Activated CD4-positive, alpha-beta T cell treated with anti-CD3 and anti-CD28 coated beads, Interleukin-2, amount 50 U/mL, for 1 hour (primary cell): ENCODE results near the gene PCDHB14.
"Not testable (repeated sequence)": the region's sequence is repeated elsewhere in the genome, so short reads cannot be mapped to it uniquely, and the experiment has no call there.

ENCODE experiments used
- DNase-seq: peaks from one replicate; pipeline ENCODE4 v3.0.0-alpha.2; 2020

The PCDHB14 gene

DNA sequence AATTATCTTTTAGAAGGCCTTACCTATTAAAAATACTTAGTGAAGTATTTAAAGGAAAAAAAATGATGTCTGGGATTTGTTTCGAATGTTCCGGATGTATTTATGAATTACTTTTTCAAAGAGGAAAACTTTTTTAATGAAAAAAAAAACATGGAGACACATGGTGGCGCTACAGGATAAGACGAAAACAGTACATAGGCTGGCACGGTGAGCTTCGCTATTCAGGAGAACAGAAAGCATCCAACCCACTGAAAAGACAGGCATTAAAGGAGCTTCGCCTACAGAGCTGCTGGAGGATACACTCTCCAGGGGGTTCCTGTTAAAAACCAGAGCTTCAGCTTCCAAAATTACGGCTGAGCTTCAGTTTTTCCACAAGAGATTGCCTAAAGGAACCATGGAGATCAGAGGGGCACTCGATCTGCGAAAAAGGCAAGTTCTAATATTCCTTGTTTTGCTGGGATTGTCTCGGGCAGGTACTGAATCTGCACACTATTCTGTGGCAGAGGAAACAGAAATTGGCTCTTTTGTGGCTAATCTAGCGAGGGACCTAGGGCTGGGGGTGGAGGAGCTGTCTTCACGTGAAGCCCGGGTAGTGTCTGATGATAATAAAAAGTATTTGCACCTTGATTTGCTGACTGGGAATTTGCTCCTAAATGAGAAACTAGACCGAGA, at the start of gene PCDHB14:
Gene PCDHB14, plus strand, starts transcription at position 232 of the 672 bp plus-strand sequence. Its CDS starts 163 bp downstream, at position 395.
- no peak for DNase-seq

DNA sequence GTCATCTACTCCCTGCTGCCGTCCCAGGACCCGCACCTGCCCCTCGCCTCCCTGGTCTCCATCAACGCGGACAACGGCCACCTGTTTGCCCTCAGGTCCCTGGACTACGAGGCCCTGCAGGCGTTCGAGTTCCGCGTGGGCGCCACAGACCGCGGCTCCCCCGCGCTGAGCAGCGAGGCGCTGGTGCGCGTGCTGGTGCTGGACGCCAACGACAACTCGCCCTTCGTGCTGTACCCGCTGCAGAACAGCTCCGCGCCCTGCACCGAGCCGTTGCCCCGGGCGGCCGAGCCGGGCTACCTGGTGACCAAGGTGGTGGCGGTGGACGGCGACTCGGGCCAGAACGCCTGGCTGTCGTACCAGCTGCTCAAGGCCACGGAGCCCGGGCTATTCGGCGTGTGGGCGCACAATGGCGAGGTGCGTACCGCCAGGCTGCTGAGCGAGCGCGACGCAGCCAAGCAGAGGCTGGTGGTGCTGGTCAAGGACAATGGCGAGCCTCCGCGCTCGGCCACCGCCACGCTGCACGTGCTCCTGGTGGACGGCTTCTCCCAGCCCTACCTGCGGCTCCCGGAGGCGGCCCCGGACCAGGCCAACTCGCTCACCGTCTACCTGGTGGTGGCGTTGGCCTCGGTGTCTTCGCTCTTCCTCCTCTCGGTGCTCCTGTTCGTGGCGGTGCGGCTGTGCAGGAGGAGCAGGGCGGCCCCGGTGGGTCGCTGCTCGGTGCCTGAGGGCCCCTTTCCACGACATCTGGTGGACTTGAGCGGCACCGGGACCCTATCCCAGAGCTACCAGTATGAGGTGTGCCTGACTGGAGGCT, 48.6 kb upstream of the PCDHB14 start:
- DNase-seq, result not testable (repeated sequence)

DNA sequence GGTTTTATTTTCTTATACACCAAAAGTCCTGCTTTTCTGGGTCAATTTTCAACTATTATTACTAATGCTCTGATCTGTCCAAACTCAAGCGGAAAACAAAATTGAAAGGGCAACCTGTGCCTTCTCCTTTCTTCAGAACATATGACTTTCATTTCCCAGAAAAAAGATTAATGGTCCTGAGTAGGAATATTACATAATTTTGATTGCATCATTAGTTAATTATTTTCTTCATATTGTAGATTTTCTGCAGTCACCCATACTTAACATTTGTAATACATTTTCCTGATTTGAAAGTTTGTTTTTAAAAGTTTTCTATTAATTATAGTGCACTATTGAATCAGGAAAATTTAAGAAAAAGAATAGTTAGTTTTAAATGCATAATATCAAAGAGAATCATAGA, 47.2 kb upstream of the PCDHB14 start:
- DNase-seq, result no peak

DNA sequence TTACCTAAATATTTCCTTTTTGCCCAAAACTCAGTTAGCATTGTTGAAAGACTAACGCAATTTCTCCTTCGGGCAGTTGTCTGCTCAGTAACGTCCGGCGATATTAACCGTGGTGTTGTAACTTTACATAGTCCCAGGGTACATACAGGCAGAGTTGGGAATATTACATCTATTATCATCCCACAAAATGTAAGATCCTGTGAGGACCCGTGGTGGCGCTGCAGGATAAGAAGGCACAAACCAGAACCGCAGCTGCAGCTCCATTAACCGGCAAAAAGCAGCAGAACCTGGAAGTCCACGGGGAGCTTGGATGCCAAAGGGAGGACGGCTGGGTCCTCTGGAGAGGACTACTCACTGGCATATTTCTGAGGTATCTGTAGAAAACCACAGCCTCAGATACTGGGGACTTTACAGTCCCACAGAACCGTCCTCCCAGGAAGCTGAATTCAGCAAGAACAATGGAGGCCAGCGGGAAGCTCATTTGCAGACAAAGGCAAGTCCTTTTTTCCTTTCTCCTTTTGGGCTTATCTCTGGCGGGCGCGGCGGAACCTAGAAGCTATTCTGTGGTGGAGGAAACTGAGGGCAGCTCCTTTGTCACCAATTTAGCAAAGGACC, 45.5 kb upstream of the PCDHB14 start, which contains the start of gene PCDHB8:
Gene PCDHB8, plus strand, starts transcription at position 214 of the 615 bp plus-strand sequence. Its CDS starts 245 bp downstream, at position 459.
- DNase-seq, result not testable (repeated sequence)

DNA sequence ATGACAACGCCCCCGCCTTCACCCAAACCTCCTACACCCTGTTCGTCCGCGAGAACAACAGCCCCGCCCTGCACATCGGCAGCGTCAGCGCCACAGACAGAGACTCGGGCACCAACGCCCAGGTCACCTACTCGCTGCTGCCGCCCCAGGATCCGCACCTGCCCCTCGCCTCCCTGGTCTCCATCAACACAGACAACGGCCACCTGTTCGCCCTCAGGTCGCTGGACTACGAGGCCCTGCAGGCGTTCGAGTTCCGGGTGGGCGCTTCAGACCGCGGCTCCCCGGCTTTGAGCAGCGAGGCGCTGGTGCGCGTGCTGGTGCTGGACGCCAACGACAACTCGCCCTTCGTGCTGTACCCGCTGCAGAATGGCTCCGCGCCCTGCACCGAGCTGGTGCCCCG, 43.8 kb upstream of the PCDHB14 start:
- DNase-seq, result not testable (repeated sequence)

DNA sequence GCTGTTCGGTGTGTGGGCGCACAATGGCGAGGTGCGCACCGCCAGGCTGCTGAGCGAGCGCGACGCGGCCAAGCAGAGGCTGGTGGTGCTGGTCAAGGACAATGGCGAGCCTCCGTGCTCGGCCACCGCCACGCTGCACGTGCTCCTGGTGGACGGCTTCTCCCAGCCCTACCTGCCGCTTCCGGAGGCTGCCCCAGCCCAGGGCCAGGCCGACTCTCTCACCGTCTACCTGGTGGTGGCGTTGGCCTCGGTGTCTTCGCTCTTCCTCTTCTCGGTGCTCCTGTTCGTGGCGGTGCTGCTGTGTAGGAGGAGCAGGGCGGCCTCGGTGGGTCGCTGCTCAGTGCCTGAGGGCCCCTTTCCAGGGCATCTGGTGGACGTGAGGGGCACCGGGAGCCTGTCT, 43.3 kb upstream of the PCDHB14 start:
- not testable (repeated sequence) for DNase-seq

DNA sequence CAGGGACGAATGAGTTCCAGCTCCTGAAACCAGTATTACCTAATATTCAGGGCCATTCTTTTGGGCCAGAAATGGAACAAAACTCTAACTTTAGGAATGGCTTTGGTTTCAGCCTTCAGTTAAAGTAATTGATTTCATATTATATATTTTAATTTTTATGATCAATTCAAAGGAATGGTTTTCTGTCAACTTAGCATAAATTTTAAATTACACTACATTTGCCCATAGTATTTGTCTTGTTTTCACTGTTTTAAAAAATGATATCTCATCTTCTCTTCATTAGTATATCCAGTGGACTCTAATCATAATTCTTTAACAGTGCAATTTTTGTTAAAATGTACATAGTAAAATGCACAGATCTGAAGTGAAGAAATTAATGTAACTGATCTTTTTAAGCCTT, 42.8 kb upstream of the PCDHB14 start:
- DNase-seq, result no peak

DNA sequence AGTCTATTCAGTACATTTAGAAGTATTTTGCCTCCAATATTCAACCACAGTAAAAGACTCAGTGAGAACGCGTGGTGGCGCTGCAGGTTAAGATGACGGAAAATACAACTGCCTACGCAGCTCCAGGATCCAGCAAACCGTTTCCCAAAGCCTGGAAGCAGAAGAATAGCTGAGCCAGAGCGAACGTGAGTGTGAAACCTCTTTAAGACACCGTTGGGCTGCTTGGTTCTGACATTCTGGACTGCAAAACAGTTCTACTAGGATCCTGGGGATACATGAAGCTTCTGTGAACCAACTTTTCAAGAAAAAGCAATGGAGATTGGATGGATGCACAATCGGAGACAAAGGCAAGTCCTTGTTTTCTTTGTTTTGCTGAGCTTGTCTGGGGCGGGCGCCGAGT, 40.9 kb upstream of the PCDHB14 start, which contains the start of gene PCDHB16:
Gene PCDHB16, plus strand, starts transcription at position 140 of the 400 bp plus-strand sequence. Its CDS starts 173 bp downstream, at position 313.
- no peak for DNase-seq

DNA sequence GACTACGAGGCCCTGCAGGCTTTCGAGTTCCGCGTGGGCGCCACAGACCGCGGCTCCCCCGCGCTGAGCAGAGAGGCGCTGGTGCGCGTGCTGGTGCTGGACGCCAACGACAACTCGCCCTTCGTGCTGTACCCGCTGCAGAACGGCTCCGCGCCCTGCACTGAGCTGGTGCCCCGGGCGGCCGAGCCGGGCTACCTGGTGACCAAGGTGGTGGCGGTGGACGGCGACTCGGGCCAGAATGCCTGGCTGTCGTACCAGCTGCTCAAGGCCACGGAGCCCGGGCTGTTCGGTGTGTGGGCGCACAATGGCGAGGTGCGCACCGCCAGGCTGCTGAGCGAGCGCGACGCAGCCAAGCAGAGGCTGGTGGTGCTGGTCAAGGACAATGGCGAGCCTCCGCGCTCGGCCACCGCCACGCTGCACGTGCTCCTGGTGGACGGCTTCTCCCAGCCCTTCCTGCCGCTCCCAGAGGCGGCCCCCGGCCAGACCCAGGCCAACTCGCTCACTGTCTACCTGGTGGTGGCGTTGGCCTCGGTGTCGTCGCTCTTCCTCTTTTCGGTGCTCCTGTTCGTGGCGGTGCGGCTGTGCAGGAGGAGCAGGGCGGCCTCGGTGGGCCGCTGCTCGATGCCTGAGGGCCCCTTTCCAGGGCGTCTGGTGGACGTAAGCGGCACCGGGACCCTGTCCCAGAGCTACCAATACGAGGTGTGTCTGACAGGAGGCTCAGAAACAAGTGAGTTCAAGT, 38.9 kb upstream of the PCDHB14 start:
- DNase-seq, result not testable (repeated sequence)

DNA sequence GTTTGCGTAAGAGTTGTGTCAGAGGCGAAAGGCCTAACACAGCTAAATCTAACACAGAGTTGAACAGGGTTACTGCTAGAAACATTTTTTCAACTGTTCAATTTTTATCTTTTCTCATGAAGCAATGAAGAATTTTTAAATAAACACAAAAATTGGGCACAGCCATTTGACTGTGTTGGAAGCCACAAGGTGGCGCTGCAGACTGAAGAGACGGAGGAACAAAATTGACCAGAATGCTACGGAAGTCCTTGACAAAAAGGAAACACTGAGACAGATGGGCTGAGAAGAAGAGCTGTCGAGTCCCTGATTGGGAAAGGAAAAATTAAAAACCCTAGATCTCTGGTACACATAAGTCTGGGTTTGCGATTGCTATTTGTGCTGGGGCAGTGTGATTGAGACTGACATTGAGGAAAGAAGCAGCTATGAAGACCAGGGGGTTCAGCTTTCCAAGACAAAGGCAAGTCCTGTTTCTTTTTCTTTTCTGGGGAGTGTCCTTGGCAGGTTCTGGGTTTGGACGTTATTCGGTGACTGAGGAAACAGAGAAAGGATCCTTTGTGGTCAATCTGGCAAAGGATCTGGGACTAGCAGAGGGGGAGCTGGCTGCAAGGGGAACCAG, 36.1 kb upstream of the PCDHB14 start, which contains the start of gene PCDHB9:
Gene PCDHB9, plus strand, starts transcription at position 265 of the 616 bp plus-strand sequence. Its CDS starts 158 bp downstream, at position 423.
- DNase-seq, result peak; percentile 27

DNA sequence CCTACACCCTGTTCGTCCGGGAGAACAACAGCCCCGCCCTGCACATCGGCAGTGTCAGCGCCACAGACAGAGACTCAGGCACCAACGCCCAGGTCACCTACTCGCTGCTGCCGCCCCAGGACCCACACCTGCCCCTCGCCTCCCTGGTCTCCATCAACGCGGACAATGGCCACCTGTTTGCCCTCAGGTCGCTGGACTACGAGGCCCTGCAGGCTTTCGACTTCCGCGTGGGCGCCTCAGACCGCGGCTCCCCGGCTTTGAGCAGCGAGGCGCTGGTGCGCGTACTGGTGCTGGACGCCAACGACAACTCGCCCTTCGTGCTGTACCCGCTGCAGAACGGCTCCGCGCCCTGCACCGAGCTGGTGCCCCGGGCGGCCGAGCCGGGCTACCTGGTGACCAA, 34.5 kb upstream of the PCDHB14 start:
- not testable (repeated sequence) for DNase-seq

DNA sequence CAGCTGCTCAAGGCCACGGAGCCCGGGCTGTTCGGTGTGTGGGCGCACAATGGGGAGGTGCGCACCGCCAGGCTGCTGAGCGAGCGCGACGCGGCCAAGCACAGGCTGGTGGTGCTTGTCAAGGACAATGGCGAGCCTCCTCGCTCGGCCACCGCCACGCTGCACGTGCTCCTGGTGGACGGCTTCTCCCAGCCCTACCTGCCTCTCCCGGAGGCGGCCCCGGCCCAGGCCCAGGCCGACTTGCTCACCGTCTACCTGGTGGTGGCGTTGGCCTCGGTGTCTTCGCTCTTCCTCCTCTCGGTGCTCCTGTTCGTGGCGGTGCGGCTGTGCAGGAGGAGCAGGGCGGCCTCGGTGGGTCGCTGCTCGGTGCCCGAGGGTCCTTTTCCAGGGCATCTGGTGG, 34.0 kb upstream of the PCDHB14 start:
- not testable (repeated sequence) for DNase-seq

DNA sequence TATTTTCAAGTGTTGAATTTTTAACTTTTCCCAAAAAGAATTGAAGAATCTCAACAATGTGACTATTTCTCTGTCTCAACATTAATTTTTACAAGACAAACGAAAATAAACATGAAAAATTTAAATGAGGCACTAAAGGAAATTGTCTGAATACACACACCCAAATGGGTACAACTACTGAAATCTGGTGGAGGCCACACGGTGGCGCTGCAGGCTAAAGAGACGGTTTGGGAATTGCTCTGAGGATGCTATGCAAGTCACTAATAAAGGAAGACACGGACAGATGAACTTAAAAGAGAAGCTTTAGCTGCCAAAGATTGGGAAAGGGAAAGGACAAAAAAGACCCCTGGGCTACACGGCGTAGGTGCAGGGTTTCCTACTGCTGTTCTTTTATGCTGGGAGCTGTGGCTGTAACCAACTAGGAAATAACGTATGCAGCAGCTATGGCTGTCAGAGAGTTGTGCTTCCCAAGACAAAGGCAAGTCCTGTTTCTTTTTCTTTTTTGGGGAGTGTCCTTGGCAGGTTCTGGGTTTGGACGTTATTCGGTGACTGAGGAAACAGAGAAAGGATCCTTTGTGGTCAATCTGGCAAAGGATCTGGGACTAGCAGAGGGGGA, 30.9 kb upstream of the PCDHB14 start, which contains the start of gene PCDHB10:
Gene PCDHB10, plus strand, starts transcription at position 244 of the 616 bp plus-strand sequence. Its CDS starts 200 bp downstream, at position 444.
- peak; percentile 6 for DNase-seq

DNA sequence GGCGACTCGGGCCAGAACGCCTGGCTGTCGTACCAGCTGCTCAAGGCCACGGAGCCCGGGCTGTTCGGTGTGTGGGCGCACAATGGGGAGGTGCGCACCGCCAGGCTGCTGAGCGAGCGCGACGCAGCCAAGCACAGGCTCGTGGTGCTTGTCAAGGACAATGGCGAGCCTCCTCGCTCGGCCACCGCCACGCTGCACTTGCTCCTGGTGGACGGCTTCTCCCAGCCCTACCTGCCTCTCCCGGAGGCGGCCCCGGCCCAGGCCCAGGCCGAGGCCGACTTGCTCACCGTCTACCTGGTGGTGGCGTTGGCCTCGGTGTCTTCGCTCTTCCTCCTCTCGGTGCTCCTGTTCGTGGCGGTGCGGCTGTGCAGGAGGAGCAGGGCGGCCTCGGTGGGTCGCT, 28.8 kb upstream of the PCDHB14 start:
- not testable (repeated sequence) for DNase-seq

DNA sequence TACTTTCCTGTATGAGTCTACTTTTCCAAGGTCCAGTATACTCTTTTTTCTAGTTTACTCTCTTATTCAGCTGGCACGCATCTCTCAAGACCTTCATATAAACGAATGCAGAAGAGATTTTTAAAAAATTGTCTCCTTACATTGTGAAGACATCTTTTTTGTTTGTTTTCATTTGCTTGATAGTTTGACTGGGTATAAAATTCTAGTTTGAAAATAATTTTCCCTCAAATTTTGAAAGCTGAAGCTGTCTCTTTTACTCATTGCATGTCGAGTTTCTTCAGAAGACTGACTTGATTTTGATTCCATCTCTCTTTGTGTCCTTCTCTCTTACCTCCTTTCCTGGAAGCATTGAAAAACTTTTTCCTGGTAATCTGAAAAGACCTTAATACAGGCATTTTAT, 26.8 kb upstream of the PCDHB14 start:
- DNase-seq, result no peak

DNA sequence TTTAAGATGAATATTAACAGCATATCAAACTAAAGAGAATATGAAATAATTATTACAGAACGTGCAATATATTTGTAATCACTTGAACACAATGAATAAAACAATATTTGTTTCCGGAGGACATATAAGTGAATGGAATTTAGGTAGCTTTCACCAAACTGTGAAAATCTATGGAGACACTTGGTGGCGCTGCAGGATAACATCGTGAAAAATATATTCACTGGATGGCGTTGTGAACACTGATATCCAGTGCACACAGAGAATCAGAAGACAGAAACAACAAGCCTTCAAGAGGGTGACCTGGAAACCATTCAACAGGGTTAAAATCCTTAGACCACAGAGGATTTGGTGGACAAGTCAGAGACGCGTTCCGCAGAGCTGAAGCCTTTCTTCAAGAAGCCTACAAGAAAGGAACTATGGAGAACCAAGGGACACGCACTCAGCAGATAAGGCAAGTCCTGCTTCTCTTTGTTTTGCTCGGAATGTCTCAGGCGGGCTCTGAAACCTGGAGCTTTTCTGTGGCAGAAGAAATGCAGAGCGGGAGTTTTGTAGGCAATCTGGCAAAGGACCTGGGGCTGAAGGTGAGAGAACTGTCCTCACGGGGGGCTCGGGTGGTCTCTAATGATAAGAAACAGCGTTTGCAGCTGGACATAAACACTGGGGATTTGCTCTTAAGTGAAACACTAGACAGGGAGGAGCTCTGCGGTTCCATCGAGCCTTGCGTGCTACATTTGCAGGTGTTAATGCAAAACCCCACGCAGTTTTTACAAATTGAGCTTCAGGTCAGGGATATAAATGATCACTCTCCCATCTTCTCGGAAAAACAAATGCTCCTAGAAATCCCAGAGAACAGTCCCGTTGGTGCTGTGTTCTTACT, 23.5 kb upstream of the PCDHB14 start, which contains the start of gene PCDHB11:
Gene PCDHB11, plus strand, starts transcription at position 269 of the 877 bp plus-strand sequence. Its CDS starts 148 bp downstream, at position 417.
- no peak for DNase-seq

DNA sequence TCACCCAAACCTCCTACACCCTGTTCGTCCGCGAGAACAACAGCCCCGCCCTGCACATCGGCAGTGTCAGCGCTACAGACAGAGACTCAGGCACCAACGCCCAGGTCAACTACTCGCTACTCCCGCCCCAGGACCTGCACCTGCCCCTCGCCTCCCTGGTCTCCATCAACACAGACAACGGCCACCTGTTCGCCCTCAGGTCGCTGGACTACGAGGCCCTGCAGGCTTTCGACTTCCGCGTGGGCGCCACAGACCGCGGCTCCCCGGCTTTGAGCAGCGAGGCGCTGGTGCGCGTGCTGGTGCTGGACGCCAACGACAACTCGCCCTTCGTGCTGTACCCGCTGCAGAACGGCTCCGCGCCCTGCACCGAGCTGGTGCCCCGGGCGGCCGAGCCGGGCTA, 22.0 kb upstream of the PCDHB14 start:
- DNase-seq, result not testable (repeated sequence)

DNA sequence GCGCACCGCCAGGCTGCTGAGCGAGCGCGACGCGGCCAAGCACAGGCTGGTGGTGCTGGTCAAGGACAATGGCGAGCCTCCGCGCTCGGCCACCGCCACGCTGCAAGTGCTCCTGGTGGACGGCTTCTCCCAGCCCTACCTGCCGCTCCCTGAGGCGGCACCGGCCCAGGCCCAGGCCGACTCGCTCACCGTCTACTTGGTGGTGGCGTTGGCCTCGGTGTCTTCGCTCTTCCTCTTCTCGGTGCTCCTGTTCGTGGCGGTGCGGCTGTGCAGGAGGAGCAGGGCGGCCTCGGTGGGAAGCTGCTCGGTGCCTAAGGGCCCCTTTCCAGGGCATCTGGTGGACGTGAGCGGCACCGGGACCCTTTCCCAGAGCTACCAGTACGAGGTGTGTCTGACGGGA, 21.5 kb upstream of the PCDHB14 start:
- not testable (repeated sequence) for DNase-seq

DNA sequence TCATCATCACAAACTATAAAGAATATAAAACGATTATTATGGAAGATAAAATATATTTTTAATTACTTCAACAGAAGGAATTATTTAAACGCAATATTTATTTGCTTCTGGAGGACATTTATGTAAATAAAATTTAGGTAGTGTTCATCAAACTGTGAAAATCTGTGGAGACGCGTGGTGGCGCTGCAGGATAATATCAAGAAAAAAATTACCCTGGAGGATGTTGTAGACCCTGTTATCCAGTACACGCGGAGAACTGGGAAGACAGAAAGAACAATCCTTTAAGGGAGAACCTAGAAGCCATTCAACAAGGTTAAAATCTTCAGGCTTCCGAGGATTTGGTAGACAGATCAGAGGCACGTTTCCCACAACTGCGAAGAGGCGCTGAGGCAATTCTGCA, 14.7 kb upstream of the PCDHB14 start, which contains the start of gene PCDHB12:
Gene PCDHB12, plus strand, starts transcription at position 242 of the 400 bp plus-strand sequence. CDS start 189 bp downstream, outside the sequence.
- no peak for DNase-seq

DNA sequence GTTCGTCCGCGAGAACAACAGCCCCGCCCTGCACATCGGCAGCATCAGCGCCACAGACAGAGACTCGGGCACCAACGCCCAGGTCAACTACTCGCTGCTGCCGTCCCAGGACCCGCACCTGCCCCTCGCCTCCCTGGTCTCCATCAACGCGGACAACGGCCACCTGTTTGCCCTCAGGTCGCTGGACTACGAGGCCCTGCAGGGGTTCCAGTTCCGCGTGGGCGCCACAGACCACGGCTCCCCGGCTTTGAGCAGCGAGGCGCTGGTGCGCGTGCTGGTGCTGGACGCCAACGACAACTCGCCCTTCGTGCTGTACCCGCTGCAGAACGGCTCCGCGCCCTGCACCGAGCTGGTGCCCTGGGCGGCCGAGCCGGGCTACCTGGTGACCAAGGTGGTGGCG, 12.9 kb upstream of the PCDHB14 start:
- not testable (repeated sequence) for DNase-seq
